DMS153 (cell line): ENCODE data around the gene SMIM20.

ENCODE experiments used
- DNase-seq: peaks from one replicate; lab custom pipeline; 2025; lab: John Stamatoyannopoulos, UW

The SMIM20 gene

DNA sequence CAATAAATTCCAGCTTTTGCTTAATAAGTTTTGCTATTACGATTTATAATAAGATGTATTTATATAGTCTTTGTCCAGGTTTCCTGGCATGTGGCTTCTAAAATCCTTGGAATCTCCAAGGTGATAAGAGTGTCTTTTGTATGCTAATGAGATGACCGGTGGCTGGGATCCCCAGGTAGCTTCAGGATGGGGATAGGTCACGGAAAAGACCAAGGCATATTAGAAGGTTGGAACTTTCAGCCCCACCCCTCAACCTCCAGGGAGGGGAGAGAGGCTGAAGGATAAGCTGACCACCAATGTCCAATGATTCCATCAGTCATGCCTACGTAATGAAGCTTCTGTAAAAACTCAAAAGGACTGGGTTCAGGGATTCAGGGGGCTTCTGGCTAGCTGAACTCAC lies 41.7 kb downstream of the SMIM20 start:
- DNase-seq: no peak

DNA sequence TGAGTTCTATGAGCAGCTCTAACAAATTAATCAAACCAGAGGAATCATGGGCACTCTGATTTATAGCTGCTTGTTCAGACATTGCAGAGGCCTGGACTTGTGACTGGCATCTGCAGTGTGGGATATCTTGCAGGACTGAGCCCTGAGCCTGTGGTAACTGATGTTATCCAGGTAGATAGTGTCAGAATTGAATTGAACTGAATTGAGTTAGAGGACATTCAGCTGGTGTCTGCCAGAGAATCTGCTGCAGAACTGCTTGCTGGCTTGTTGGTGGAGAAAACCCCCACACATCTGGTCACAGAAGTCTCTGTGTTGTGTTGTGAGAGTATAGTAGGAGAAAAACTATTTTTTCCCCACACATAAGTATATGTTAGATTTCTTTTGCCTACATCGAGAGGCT lies 42.2 kb downstream of the SMIM20 start:
- DNase-seq: no peak

- no peak for DNase-seq
Measured at GRCh38 chr4:25958110-25958509, 44.1 kb downstream of the SMIM20 start.

- DNase-seq: no peak
Measured at GRCh38 chr4:25962393-25962792, 48.4 kb downstream of the SMIM20 start.

GRCh38 chr4:25965629-25966028 lies 51.6 kb downstream of the SMIM20 start:
- DNase-seq: no peak

DNA sequence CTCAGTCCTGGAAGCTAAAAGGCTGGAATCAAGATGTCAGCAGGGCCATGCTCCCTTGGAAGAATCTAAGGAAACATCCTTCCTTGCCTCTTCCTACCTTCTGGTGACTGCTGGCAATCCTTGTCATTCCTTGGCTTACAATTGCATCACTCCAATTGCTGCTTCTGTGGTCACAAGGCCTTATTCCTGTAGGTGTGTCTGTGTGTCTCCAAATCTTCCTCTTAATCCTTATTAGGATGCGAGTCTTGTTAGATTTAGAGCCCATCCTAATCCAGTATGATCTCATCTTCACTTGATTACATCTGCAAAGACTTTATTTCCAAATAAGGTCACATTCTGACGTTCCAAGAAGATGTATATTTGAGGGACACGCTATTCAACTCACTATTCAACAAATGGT lies 52.2 kb downstream of the SMIM20 start:
- DNase-seq: no peak

DNA sequence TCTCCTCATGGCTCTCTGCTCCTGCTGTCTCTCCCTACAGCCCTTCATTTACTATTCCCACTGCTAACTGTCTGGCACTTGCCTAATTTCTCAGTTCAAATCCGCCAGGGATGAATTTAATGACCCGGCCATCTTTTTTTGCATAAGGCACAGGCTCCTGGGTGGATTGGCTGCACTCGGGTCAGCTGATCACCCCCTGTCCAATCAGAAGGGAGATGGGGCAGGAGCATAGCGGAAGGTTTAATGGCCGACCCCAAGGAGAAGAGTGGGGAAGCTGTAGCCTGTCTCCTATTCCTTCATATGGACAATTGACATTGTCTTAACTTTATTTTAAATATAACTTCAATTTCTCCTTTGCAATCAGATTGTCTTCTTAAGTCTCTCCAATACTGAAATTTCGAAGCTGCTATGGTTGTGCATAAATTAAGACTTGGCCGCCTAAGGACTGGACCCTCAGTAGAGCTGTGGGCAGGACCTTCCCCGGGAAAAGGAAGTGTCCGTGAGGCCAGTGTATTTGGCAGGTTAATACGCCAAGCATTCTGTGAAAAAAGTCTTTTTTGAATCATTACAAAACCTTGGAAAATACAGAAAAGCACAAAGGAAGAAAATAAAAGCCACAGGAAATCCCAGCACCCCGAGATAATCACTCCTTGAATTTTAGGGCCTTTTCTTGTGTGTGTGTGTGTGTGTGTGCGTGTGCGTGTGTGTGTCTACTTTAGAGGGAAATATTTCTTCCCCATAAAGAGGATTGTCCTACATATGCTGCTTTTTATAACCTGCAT lies 55.5 kb downstream of the SMIM20 start:
- no peak for DNase-seq

DNA sequence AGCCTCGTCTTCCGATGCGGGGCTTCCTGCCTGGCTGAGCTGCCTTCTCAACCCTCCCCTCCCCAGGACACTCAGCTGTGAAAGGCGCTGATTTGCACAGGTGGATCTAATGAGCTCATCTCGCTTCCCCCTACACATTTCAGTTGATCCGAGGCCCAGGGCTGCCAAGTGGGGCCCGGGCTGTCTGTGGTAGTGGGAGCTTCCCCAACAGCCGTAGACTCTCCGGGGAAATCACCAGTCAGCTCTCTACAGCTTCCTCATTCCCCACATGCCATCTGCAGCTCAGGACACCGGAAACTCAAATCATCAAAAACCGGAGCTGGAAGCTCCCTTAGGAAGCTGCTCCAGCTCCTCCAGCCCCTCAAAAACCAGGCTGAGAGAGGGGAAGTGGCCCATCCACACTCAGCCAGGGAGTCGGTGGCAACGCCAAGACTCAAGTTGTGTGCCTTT lies 56.2 kb downstream of the SMIM20 start:
- DNase-seq: no peak

GRCh38 chr4:25970691-25971432 lies 56.8 kb downstream of the SMIM20 start:
- peak; percentile 37 for DNase-seq

DNA sequence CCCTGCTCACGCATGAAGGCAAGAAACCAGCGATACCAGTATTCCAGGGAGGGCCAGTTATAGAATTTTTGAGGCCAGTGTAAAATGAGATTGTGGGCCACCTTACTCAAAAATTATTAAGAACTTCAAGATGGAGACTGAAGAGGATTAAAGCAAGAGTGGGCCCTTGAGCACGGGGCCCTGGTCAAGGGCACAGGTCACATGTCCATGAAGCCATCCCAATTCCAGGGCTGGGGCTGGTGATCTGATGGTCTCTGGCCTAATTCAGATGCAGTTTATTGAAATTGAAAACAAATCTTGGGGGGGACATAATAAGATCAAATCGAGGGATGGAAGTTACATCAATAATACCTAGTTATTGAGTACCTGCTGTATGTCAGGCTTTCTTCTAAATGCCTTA lies 58.3 kb downstream of the SMIM20 start:
- DNase-seq: no peak

DNA sequence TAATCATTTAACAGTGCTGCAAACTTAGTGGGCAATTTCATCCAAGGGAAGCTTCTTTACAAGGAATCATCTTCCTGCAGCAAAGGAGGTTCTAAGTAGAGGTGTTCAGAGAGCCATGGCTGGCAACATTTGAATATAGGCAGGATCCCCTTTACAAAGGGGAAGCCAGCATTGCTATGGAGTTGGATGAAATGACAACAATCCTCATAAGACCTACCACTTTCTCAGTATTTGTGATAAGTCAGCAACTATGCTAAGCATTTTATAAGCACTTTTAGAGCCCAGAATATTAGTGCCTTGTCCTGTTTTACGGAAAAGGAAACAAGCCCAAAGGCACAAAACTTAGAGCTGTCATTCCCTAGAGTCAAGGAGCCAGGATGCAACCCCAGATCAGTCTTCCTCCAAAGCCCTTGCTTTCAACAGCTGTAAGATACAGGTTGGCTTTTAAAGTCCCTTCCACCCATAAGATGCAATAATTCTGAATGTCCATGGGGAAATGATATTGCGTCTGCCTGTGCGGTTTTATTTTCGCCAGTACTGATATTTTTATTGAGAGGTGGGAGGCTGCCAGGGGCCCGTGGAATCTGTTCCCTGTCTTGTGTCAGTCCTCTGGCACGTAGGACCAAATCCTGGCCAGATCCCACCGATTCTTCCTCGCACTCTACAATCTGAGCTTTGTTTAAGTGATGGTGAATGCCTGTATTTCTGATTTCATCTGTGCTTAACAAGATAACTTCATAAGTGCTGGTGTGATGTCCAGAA lies 59.1 kb downstream of the SMIM20 start:
- DNase-seq: no peak

- DNase-seq: no peak
Measured at GRCh38 chr4:25976780-25977179, 62.8 kb downstream of the SMIM20 start.

- DNase-seq: no peak
Measured at GRCh38 chr4:25977397-25978170, 63.6 kb downstream of the SMIM20 start.

- no peak for DNase-seq
Measured at GRCh38 chr4:25978327-25978726, 64.3 kb downstream of the SMIM20 start.
